Right atrium auricular region (tissue), 2 donors: Measurements from ENCODE around the gene PP2D1. TPM values are rescaled to one million over a fixed set of nuclear protein-coding genes. Genes with fewer than 3 reads are reported as not detected.
"Not testable (repeated sequence)": the region's sequence is repeated elsewhere in the genome, so short reads cannot be mapped to it uniquely, and the experiment has no call there.

ENCODE experiments used
- DNase-seq: peaks from one replicate; pipeline ENCODE4 v3.0.0-alpha.2; 2019; ENCODE audit warnings: low spot score
- H3K27ac ChIP-seq, 2 donors: fragments of 200-600 bp; sonication (generic); 1 replicate in 1 of 2; 2 replicates in 1 of 2; pipeline ENCODE4 v1.5.1; 2016 to 2019
- H3K27me3 ChIP-seq, 2 donors: fragments of 200-600 bp; sonication (generic); one replicate each; pipeline versions ENCODE4 v1.5.1 to v1.6.0; 2017 to 2019
- H3K36me3 ChIP-seq: fragments of 200-600 bp; sonication (generic); one replicate; pipeline ENCODE4 v1.5.1; 2016
- H3K4me1 ChIP-seq, 2 donors: fragments of 200-600 bp; sonication (generic); one replicate each; pipeline versions ENCODE4 v1.5.1 to v1.6.0; 2017 to 2019
- H3K4me3 ChIP-seq, 2 donors: fragments of 200-600 bp; sonication (generic); 1 replicate in 1 of 2; 2 replicates in 1 of 2; pipeline ENCODE4 v1.5.1; 2017 to 2019; ENCODE audit warnings: mild to moderate bottlenecking in 1 of 2, moderate library complexity in 1 of 2
- H3K9me3 ChIP-seq, 2 donors: fragments of 200-600 bp; sonication (generic); one replicate each; pipeline ENCODE4 v1.5.1; 2019
- CTCF ChIP-seq, 2 donors: fragments of 200-600 bp; sonication (generic); IDR thresholded peaks; one replicate each; pipeline ENCODE4 v1.5.1; 2019; ENCODE audit warnings: antibody characterized with exemption in 2 of 2
- total RNA-seq, 2 donors: library from RNA; depleted of rRNA; stranded (reverse); fragments of >200 nt; gene quantifications; one replicate each; pipeline ENCODE4 v1.1.0, GENCODE V29; 2016

The PP2D1 gene
- total RNA-seq, 2 donors from 2014 or later: not detected

DNA sequence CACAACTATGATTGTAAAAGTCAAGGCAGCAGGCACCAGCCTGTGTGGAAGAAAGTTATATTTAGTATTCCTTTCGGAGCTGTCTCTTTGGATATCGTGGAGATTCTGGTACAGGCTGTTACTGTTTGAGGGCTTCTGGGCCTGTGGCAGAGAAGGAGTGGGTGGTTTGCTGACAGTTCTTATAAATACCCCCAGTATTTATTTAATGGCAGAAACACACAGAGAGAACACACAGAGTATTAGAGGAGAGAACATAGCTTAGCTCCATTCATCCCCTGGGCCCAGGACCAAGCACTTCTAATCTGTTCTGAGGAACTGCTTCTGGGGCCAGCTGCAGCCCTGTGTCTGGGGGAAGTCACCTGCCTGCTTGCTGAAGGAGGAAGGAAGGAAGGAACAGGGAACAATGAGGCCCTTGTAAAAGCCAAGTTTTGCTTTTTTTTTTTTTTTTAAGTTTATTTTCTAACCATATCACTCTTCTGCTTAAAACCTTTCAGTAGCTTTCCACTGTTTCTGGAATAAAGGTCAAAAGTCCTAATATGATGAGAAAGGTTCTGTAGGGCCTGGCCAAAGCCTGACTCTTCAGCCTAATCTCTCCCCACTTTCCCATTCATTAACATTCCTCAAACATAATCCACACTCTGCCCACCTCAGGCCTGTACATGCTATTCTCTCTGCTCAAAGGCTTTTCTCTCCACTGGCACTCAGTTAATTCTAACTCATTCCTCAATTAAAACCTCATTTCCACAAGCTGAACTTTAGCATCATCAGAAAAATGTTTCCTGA lies 11.8 kb upstream of the PP2D1 start:
- Histone ChIP-seq H3K27me3 (no peaks in the 10 kb centered on the region), H3K27ac (peak overlapping the region; percentile 46 to 66), H3K36me3 (no peaks in the 10 kb centered on the region), H3K9me3 (no peaks in the 10 kb centered on the region), H3K4me3 (no peak overlapping the region), H3K4me1 (peaks cover 0 to 16% of the 10 kb centered on the region in 2 donors)
- DNase-seq: no peak
- TF ChIP-seq CTCF (IDR thresholded peaks at IDR 0.05): no peak

DNA sequence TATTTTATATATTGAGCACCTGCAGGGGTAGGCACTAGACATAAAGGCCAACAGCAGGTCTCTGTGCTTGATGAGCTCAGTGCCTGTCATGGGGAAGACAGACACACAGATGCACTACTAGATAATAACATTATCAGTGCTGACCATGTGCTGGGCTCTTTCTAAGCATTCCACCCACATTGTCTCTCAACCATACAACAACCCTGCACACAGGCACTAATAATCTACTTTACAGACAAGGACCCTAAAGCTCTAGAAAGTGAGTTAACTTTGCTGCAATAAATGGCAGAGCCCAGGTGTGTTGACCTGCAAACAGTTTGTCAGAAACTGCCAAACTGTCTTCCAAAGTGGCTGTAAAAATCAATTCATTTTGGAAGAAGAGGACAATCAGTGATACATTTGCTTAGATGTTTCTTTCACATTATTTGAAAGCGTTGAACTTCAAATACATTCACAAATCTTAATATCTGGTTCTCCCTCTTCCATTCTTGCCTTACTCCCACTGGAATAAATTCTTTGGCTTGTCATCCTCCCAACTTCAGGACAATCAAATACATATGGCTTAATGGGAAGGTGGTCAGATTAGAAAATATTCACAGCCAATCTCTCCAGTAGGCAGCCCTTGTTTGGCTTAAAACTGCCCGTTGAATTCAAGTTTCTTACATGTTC lies 11.0 kb upstream of the PP2D1 start:
- Histone ChIP-seq H3K36me3 (no peaks in the 10 kb centered on the region), H3K9me3 (no peaks in the 10 kb centered on the region), H3K4me3 (no peak overlapping the region), H3K27me3 (no peaks in the 10 kb centered on the region), H3K4me1 (peaks cover 0 to 16% of the 10 kb centered on the region in 2 donors), H3K27ac (peak overlapping the region; percentile 46 to 66)
- DNase-seq: no peak
- no peak for TF ChIP-seq CTCF (IDR thresholded peaks at IDR 0.05)

GRCh38 chr3:20016076-20016475 lies 4.0 kb upstream of the PP2D1 start:
- H3K27me3 ChIP-seq, H3K27ac ChIP-seq, H3K9me3 ChIP-seq, H3K4me3 ChIP-seq, H3K36me3 ChIP-seq, H3K4me1 ChIP-seq, DNase-seq: not testable (repeated sequence)

GRCh38 chr3:20015525-20015924 lies 3.5 kb upstream of the PP2D1 start:
- TF ChIP-seq CTCF (IDR thresholded peaks at IDR 0.05): no peak
- H3K9me3 ChIP-seq: no peaks in the 10 kb centered on the region
- no peak for DNase-seq
- H3K27me3 ChIP-seq: no peaks in the 10 kb centered on the region
- no peak overlapping the region for H3K4me3 ChIP-seq
- H3K36me3 ChIP-seq: no peaks in the 10 kb centered on the region
- H3K27ac ChIP-seq: no peak overlapping the region
- H3K4me1 ChIP-seq: no peaks in the 10 kb centered on the region

GRCh38 chr3:20013396-20013795 lies 1.3 kb upstream of the PP2D1 start:
- no peak overlapping the region for H3K4me3 ChIP-seq
- no peaks in the 10 kb centered on the region for H3K36me3 ChIP-seq
- H3K4me1 ChIP-seq: no peaks in the 10 kb centered on the region
- H3K27ac ChIP-seq: no peak overlapping the region
- TF ChIP-seq CTCF (IDR thresholded peaks at IDR 0.05): no peak
- no peaks in the 10 kb centered on the region for H3K27me3 ChIP-seq
- no peaks in the 10 kb centered on the region for H3K9me3 ChIP-seq
- no peak for DNase-seq

GRCh38 chr3:20008646-20009045 lies 3.4 kb downstream of the PP2D1 start:
- H3K27me3 ChIP-seq: no peaks in the 10 kb centered on the region
- DNase-seq: no peak
- no peak for TF ChIP-seq CTCF (IDR thresholded peaks at IDR 0.05)
- no peak overlapping the region for H3K27ac ChIP-seq
- H3K9me3 ChIP-seq: no peaks in the 10 kb centered on the region
- H3K4me1 ChIP-seq: no peaks in the 10 kb centered on the region
- H3K4me3 ChIP-seq: no peak overlapping the region
- no peaks in the 10 kb centered on the region for H3K36me3 ChIP-seq
